ACC112 (cell line): ENCODE measurements around the gene AGAP1.

Experiments used
- H2AFZ ChIP-seq: fragments of 200-600 bp; sonication (generic); one replicate; pipeline ENCODE4 v1.6.0; 2017; ENCODE audit warnings: antibody characterized with exemption, low read length; ENCODE audit not compliant: unreplicated experiment
- H3K27ac ChIP-seq: fragments of 200-600 bp; sonication (generic); 2 replicates; pipeline ENCODE4 v1.5.1; 2014; ENCODE audit warnings: low read depth, mild to moderate bottlenecking, antibody characterized with exemption, low read length, moderate library complexity
- H3K27me3 ChIP-seq: fragments of 200-600 bp; sonication (generic); 2 replicates; pipeline ENCODE4 v1.6.1; 2014; ENCODE audit warnings: mild to moderate bottlenecking, antibody characterized with exemption, low read length, moderate library complexity, mixed read lengths; ENCODE audit not compliant: insufficient read depth
- H3K36me3 ChIP-seq: fragments of 200-600 bp; sonication (generic); 2 replicates; pipeline ENCODE4 v1.6.1; 2016; ENCODE audit warnings: mild to moderate bottlenecking, antibody characterized with exemption, low read length, moderate library complexity, mixed read lengths; ENCODE audit not compliant: insufficient read depth
- H3K4me1 ChIP-seq: fragments of 200-600 bp; sonication (generic); one replicate; pipeline ENCODE4 v1.6.1; 2016; ENCODE audit warnings: low read length, mixed read lengths; ENCODE audit not compliant: insufficient read depth, unreplicated experiment, control insufficient read depth
- H3K4me3 ChIP-seq: fragments of 200-600 bp; sonication (generic); 2 replicates; pipeline ENCODE4 v1.5.1; 2014; ENCODE audit warnings: mild to moderate bottlenecking, low read depth, low read length
- H3K79me2 ChIP-seq: fragments of 200-600 bp; sonication (generic); one replicate; pipeline ENCODE4 v1.6.0; 2016; ENCODE audit warnings: low read length; ENCODE audit not compliant: control insufficient read depth, unreplicated experiment, insufficient read depth

Gene AGAP1

DNA sequence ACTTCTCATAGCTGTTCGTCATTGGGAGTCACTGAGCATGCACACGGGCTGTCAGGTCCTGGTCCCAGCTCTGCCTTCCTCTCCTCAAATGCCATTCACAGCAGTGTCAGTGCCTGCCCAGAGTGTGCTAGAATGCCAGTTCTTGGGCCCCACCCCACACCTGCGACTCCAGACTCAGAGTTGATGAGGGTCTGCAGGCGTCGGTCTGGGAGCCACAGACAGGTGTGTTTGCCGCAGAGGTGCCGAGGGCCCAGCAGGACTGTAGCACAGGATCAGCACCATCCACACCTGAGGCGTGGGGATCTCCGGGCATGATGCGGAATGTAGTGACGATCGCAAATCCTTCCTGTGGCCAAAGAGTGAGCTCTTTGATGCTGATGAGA, 56.5 kb downstream of the AGAP1 start:
- no peak overlapping the region for H3K27ac ChIP-seq
- no peak overlapping the region for H2AFZ ChIP-seq
- no peaks in the 10 kb centered on the region for H3K27me3 ChIP-seq
- H3K79me2 ChIP-seq = peaks cover 51% of the 10 kb centered on the region
- no peaks in the 10 kb centered on the region for H3K36me3 ChIP-seq
- H3K4me3 ChIP-seq = no peak overlapping the region
- H3K4me1 ChIP-seq = no peaks in the 10 kb centered on the region

DNA sequence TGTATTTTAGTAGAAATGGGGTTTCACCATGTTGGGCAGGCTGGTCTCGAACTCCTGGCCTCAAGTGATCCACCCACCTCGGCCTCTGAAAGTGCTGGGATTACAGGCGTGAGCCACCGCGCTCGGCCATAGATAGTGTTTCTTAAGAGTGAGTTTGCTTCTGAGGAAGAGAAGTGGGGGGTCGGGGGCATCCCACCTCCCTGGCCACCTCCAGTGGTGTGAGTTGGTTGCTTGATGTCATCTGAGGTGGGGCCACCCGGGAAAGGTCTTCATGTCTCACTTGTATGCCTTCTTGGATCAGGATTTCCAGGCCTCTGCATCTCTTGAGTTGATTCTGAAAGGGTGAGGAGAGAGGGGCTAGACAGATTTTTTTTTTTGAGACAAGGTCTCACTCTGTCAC, 57.1 kb downstream of the AGAP1 start:
- H3K27me3 ChIP-seq = no peaks in the 10 kb centered on the region
- no peaks in the 10 kb centered on the region for H3K4me1 ChIP-seq
- no peak overlapping the region for H2AFZ ChIP-seq
- H3K4me3 ChIP-seq = no peak overlapping the region
- H3K79me2 ChIP-seq = peaks cover 51% of the 10 kb centered on the region
- H3K27ac ChIP-seq = no peak overlapping the region
- H3K36me3 ChIP-seq = no peaks in the 10 kb centered on the region

DNA sequence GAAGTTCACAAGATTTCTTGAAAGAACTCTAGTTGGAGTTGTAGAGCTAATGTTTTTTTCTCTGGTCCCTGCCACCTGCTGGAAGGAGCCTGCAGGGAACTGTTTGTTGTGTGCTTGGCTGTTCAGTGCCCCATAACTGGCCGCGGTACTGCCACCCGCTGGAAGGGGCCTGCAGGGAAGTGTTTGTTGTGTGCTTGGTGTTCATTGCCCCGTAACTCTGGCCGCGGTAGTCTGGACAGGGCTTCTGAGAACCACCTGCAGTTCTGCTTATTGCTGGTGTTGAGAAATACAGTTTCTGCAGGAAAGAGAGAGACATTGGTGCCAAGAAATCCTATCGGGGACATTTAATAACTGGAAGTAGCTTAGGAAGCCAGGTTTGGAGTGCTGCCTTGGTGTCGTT, 58.1 kb downstream of the AGAP1 start:
- Histone ChIP-seq H3K27ac (no peak overlapping the region), H3K36me3 (no peaks in the 10 kb centered on the region), H3K79me2 (peaks cover 56% of the 10 kb centered on the region), H3K27me3 (no peaks in the 10 kb centered on the region), H3K4me1 (no peaks in the 10 kb centered on the region), H3K4me3 (no peak overlapping the region), H2AFZ (no peak overlapping the region)

DNA sequence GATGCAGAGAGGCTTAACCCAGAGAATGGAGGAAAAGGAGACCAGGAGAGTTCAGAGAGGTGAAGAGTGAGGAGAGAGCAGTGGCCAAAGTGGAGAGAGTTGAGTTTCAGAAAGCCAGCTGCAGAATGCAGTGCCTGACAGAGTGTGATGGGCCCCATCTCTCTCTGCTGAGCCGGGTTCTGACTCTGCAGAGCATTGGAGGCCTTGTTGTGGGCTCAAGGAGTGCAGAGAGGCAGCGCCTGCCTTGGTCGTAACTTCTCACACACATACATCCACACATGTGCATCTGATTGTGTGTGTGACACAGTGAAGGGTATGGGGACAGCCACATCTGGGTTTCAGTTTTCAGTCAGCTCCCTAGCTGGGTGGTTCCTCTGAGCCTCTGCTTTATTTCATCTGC, 58.8 kb downstream of the AGAP1 start:
- no peaks in the 10 kb centered on the region for H3K4me1 ChIP-seq
- H2AFZ ChIP-seq = no peak overlapping the region
- H3K79me2 ChIP-seq = peaks cover 62% of the 10 kb centered on the region
- no peak overlapping the region for H3K4me3 ChIP-seq
- H3K27ac ChIP-seq = no peak overlapping the region
- no peaks in the 10 kb centered on the region for H3K36me3 ChIP-seq
- no peaks in the 10 kb centered on the region for H3K27me3 ChIP-seq

DNA sequence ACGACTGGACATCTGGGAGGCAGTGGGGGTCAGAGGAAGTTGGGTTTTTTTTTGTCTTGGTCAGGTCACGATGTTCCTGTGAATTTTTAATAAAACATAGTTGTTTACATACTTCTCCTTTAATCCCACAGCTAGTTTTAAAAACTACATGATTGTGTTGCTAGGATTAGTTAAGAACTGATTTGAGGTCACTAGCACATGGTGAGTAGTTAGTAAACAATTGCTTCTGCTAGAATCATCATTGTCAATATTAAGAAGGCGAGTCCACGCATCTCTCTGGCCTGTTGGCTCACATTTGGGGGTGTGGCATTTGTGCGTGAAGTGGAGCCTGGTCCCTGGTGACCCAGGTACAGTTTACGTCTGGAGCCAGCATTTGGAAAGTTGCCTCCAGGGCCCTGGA, 59.4 kb downstream of the AGAP1 start:
- Histone ChIP-seq H3K4me1 (no peaks in the 10 kb centered on the region), H3K27ac (no peak overlapping the region), H3K4me3 (no peak overlapping the region), H3K27me3 (no peaks in the 10 kb centered on the region), H2AFZ (no peak overlapping the region), H3K79me2 (peaks cover 65% of the 10 kb centered on the region), H3K36me3 (no peaks in the 10 kb centered on the region)

DNA sequence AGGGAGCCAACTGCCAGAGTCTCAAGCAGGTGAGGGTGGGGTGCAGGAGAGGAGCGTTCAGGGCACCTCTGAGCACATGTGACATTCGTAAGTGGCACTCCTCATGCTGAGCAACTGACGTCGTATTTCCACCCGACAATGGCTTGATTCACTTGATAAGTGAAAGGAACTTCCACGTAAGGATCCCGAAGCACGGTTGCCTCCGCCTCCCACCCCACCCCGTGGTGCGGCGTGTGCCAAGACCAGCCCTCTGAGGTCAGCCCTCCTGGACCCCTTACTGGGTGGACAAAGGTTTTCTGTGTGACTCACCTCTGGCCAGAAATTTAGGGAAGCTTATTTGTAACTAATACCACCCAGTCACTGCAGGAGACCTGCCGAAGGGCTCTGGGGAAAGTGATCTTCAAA, 59.9 kb downstream of the AGAP1 start:
- no peak overlapping the region for H3K4me3 ChIP-seq
- H3K4me1 ChIP-seq = no peaks in the 10 kb centered on the region
- no peaks in the 10 kb centered on the region for H3K36me3 ChIP-seq
- H3K27ac ChIP-seq = no peak overlapping the region
- no peak overlapping the region for H2AFZ ChIP-seq
- H3K27me3 ChIP-seq = no peaks in the 10 kb centered on the region
- H3K79me2 ChIP-seq = peaks cover 68% of the 10 kb centered on the region

DNA sequence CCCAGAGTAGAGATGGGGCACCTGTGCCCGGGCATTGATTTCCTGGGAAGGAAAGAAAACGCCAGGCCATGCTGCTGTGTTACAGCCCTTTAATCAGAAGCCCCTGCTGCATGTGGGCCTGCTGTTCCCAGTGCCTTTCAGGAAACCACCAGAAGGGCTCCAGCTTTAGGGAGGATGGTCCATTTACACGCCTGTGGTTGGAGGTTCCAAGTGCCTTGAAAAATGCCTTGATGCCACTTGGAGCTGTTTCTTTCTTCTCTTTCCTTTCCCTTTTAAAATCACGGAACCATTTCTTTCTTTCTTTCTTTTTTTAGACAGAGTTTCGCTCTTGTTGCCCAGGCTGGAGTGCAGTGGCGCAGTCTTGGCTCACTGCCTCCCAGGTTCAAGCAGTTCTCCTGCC, 60.5 kb downstream of the AGAP1 start:
- H3K27ac ChIP-seq = no peak overlapping the region
- no peak overlapping the region for H2AFZ ChIP-seq
- no peaks in the 10 kb centered on the region for H3K36me3 ChIP-seq
- H3K4me1 ChIP-seq = no peaks in the 10 kb centered on the region
- H3K4me3 ChIP-seq = no peak overlapping the region
- H3K27me3 ChIP-seq = no peaks in the 10 kb centered on the region
- H3K79me2 ChIP-seq = peaks cover 69% of the 10 kb centered on the region

DNA sequence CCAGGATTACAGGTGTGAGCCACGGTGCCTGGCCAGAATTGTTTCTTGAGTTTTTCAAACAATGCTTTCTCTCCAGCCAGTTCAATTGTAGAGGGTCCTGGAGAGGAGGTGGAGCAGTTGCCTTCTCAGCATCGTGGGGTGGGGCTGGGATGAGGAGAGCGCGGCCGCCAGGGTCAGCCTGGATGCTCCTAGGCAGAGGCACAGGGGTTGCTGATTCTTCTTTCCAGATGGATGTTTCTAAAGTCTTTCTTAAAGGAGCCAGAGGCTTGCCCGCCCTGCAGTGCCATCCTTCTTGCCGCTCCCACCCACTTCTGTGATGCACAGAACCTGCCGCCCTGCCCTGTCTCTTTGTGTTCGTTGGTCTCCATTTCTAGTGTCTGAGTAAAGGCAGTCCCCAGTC, 61.1 kb downstream of the AGAP1 start:
- Histone ChIP-seq H3K27me3 (no peaks in the 10 kb centered on the region), H2AFZ (no peak overlapping the region), H3K36me3 (no peaks in the 10 kb centered on the region), H3K4me3 (no peak overlapping the region), H3K4me1 (no peaks in the 10 kb centered on the region), H3K27ac (no peak overlapping the region), H3K79me2 (peaks cover 69% of the 10 kb centered on the region)

DNA sequence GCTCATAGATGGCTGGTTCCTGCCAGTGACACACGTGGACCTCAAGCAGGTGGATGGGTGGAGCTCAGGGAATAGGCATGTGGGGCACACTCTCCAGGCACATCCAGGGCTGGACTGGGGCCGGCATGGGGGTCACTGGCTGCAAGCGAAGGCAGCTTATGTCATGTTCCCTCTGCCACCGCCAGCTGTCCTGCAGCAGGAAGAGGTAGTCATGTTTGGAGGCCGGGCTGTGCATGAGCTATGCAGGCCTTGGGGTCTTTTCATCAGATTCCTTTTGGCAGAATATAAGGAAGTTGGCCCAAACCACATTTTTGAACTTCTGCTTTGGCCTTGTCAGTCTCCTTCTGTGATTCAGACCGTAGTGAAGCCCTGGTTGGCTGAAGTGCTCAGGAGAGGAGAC, 61.5 kb downstream of the AGAP1 start:
- Histone ChIP-seq H3K36me3 (no peaks in the 10 kb centered on the region), H3K27me3 (no peaks in the 10 kb centered on the region), H2AFZ (no peak overlapping the region), H3K4me3 (no peak overlapping the region), H3K4me1 (no peaks in the 10 kb centered on the region), H3K27ac (no peak overlapping the region), H3K79me2 (peaks cover 72% of the 10 kb centered on the region)

DNA sequence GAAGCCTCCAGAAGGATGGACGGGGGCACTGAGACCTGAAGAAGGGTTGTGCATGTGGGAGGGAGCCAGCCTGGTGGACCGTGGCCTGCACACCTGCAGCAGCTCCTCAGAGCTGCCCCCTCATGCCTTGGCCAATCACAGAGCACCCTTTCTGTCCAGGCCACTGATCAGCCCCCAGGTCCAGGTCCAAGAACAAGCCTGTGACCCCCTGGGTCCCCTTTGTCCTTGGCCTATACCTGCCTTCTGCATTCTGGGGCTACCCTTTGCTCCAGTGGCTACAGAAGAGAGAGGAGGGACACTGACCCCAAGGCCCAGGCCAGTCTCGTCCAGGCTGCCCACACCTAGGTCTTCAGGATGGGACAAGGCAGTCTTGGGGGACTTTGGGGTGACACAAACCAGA, 62.2 kb downstream of the AGAP1 start:
- Histone ChIP-seq H3K4me3 (no peak overlapping the region), H3K36me3 (no peaks in the 10 kb centered on the region), H3K27me3 (no peaks in the 10 kb centered on the region), H3K79me2 (peaks cover 77% of the 10 kb centered on the region), H3K27ac (no peak overlapping the region), H3K4me1 (no peaks in the 10 kb centered on the region), H2AFZ (no peak overlapping the region)

DNA sequence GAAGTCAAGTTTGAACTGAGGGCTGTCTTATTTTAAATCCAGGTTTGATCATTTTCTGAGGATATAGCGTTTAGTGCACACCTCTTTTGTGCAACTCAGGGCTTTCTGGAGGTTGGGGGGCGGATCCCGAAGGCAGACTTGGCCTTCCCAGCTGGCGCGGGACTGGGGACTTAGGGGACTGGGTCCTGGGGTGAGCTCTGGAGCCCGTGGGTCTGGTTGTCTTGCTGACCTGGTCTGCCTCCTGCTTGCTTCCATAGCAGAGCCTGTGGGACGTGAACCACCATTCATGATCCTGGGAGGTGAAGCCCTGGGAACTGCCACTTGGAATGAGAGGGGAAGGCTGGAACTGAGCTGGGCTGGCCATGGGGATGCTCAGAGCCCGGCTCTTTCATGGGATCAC, 63.1 kb downstream of the AGAP1 start:
- H3K4me3 ChIP-seq = no peak overlapping the region
- no peak overlapping the region for H3K27ac ChIP-seq
- no peaks in the 10 kb centered on the region for H3K27me3 ChIP-seq
- no peaks in the 10 kb centered on the region for H3K4me1 ChIP-seq
- H2AFZ ChIP-seq = no peak overlapping the region
- H3K79me2 ChIP-seq = peaks cover 76% of the 10 kb centered on the region
- no peaks in the 10 kb centered on the region for H3K36me3 ChIP-seq

DNA sequence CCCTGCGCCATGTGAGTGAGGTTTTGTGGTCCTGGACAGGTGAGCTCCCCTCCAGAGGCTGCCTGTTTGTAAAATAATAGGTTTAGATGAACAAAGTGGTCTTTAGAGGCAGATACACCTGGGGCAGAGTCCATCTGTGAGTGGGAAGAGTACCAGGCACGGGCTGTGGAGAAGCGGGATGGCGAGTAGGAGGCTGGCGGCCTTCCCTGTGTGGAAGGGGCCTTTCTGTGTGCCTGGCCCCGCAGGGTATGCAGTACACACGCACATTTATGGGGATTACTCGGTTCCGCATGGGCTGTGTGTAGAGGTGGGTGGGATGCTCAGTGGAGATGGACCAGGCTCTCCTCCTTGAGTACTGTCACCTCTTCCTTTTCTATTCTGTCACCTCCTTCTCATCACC, 64.1 kb downstream of the AGAP1 start:
- no peaks in the 10 kb centered on the region for H3K4me1 ChIP-seq
- H3K36me3 ChIP-seq = no peaks in the 10 kb centered on the region
- H2AFZ ChIP-seq = no peak overlapping the region
- H3K27ac ChIP-seq = no peak overlapping the region
- H3K79me2 ChIP-seq = peaks cover 71% of the 10 kb centered on the region
- no peaks in the 10 kb centered on the region for H3K27me3 ChIP-seq
- H3K4me3 ChIP-seq = no peak overlapping the region
